GM23338 (cell line): Measurements from ENCODE around the gene RNF19B. TPM values are rescaled to one million over a fixed set of nuclear protein-coding genes. Genes with fewer than 3 reads are reported as not detected.

Experiments used
- ATAC-seq: fragments of 200-7000 bp; cut with Tn5 transposase; 3 replicates; pipeline ENCODE4 v1.9.1; 2020
- DNase-seq: peaks from one replicate; pipeline ENCODE4 v3.0.0-alpha.2; 2015; ENCODE audit warnings: low spot score
- H2AFZ ChIP-seq: fragments of 200-600 bp; sonication (generic); 2 replicates; pipeline ENCODE4 v1.8.0; 2016; ENCODE audit warnings: antibody characterized with exemption, mild to moderate bottlenecking, moderate library complexity
- H3F3A ChIP-seq: fragments of 200-600 bp; sonication (generic); replicated peaks from 2 replicates; pipeline ENCODE4 v1.8.0; 2017; ENCODE audit warnings: antibody characterized with exemption, mixed run types, low read depth
- H3K27ac ChIP-seq: fragments of 200-600 bp; sonication (generic); 2 replicates; pipeline ENCODE4 v1.6.1; 2016; ENCODE audit warnings: low read depth
- H3K27me3 ChIP-seq: fragments of 200-600 bp; sonication (generic); 2 replicates; pipeline ENCODE4 v1.8.0; 2016; ENCODE audit warnings: mild to moderate bottlenecking, mixed run types, moderate library complexity; ENCODE audit not compliant: insufficient read depth
- H3K36me3 ChIP-seq: fragments of 200-600 bp; sonication (generic); 2 replicates; pipeline ENCODE4 v1.8.0; 2016; ENCODE audit warnings: mild to moderate bottlenecking; ENCODE audit not compliant: insufficient read depth
- H3K4me1 ChIP-seq: fragments of 200-600 bp; sonication (generic); 2 replicates; pipeline ENCODE4 v1.8.0; 2016; ENCODE audit warnings: mild to moderate bottlenecking, moderate library complexity; ENCODE audit not compliant: insufficient read depth
- H3K4me2 ChIP-seq: fragments of 200-600 bp; sonication (generic); 2 replicates; pipeline ENCODE4 v1.7.1; 2017; ENCODE audit warnings: mixed run types
- H3K4me3 ChIP-seq: fragments of 200-600 bp; sonication (generic); 2 replicates; pipeline ENCODE4 v1.6.1; 2016; ENCODE audit warnings: mixed run types
- H3K79me2 ChIP-seq: fragments of 200-600 bp; sonication (generic); replicated peaks from 2 replicates; pipeline ENCODE4 v1.8.0; 2017; ENCODE audit warnings: mild to moderate bottlenecking; ENCODE audit not compliant: insufficient read depth
- H3K9me2 ChIP-seq: fragments of 200-600 bp; sonication (generic); 2 replicates; pipeline ENCODE4 v1.8.0; 2017; ENCODE audit not compliant: insufficient read depth
- H4K20me1 ChIP-seq: fragments of 200-600 bp; sonication (generic); replicated peaks from 2 replicates; pipeline ENCODE4 v1.8.0; 2017; ENCODE audit warnings: mild to moderate bottlenecking; ENCODE audit not compliant: insufficient read depth
- H3K27ac Mint-ChIP-seq: 2 replicates; pipeline ENCODE4 v1.8.0; 2020; ENCODE audit warnings: inconsistent platforms, mild to moderate bottlenecking, moderate library complexity, mixed read lengths
- H3K27me3 Mint-ChIP-seq: 3 replicates; pipeline ENCODE4 v1.8.0; 2022; ENCODE audit warnings: low read depth, mild to moderate bottlenecking, moderate library complexity, mixed read lengths, inconsistent platforms; ENCODE audit not compliant: insufficient read depth, poor library complexity
- H3K36me3 Mint-ChIP-seq: 3 replicates; pipeline ENCODE4 v1.8.0; 2021; ENCODE audit warnings: low read depth, mild to moderate bottlenecking, inconsistent platforms, moderate library complexity, mixed read lengths
- H3K4me1 Mint-ChIP-seq: 3 replicates; pipeline ENCODE4 v1.8.0; 2020; ENCODE audit warnings: mild to moderate bottlenecking, inconsistent platforms, mixed read lengths
- H3K4me3 Mint-ChIP-seq: 3 replicates; pipeline ENCODE4 v1.8.0; 2021; ENCODE audit warnings: moderate library complexity, mild to moderate bottlenecking, inconsistent platforms, mixed read lengths
- H3K9me3 Mint-ChIP-seq: 3 replicates; pipeline ENCODE4 v1.8.0; 2020; ENCODE audit warnings: moderate library complexity, mild to moderate bottlenecking, inconsistent platforms, mixed read lengths
- CTCF ChIP-seq, 2 experiments: fragments of 200-600 bp in 1 of 2; sonication (generic) in 1 of 2; conservative IDR thresholded peaks; 2 replicates each; pipeline versions ENCODE4 v1.5.1 to v1.6.1; 2016 to 2017; ENCODE audit warnings: antibody characterized with exemption in 2 of 2, low read depth in 2 of 2, mild to moderate bottlenecking in 2 of 2, moderate library complexity in 1 of 2
- EZH2 ChIP-seq: fragments of 200-600 bp; sonication (generic); IDR thresholded peaks from one replicate; pipeline ENCODE4 v1.8.0; 2017; ENCODE audit warnings: antibody characterized with exemption, mild to moderate bottlenecking, low read depth; ENCODE audit not compliant: unreplicated experiment
- EZH2phosphoT487 ChIP-seq: fragments of 200-600 bp; sonication (generic); IDR thresholded peaks from one replicate; pipeline ENCODE4 v1.8.1; 2018; ENCODE audit warnings: antibody characterized with exemption; ENCODE audit not compliant: unreplicated experiment
- JUNB ChIP-seq: IDR thresholded peaks from one replicate; pipeline ENCODE4 v1.6.1; 2016; ENCODE audit warnings: antibody characterized with exemption; ENCODE audit not compliant: unreplicated experiment
- NANOG ChIP-seq: IDR thresholded peaks from 2 replicates; pipeline ENCODE4 v1.6.1; 2016; ENCODE audit warnings: antibody characterized with exemption, borderline replicate concordance
- POLR2AphosphoS5 ChIP-seq: IDR thresholded peaks from 2 replicates; pipeline ENCODE4 v1.6.1; 2016; ENCODE audit warnings: antibody characterized with exemption, low read depth
- REST ChIP-seq: IDR thresholded peaks from one replicate; pipeline ENCODE4 v1.6.1; 2018; ENCODE audit warnings: antibody characterized with exemption; ENCODE audit not compliant: unreplicated experiment
- STAT1 ChIP-seq: IDR thresholded peaks from one replicate; pipeline ENCODE4 v1.6.1; 2016; ENCODE audit warnings: antibody characterized with exemption; ENCODE audit not compliant: unreplicated experiment
- ZNF114 ChIP-seq: fragments of 250-450 bp; sonication (Bioruptor Pico); IDR thresholded peaks from 2 replicates; pipeline ENCODE4 v1.5.0; 2020; ENCODE audit warnings: mild to moderate bottlenecking, moderate library complexity
- ZNF331 ChIP-seq: fragments of 250-450 bp; sonication (Bioruptor Pico); IDR thresholded peaks from 2 replicates; pipeline ENCODE4 v1.5.0; 2020; ENCODE audit warnings: low read depth, mild to moderate bottlenecking, moderate library complexity
- polyA plus RNA-seq: library from polyadenylated mRNA; unstranded; fragments of >200 nt; fragmentation: Nextera tagmentation; extraction: Ambion mirVana; gene quantifications from 2 replicates; pipeline ENCODE4 v1.2.1, GENCODE V29; 2016
- total RNA-seq: library from RNA; depleted of rRNA; stranded (reverse); fragments of >200 nt; shearing (Covaris generic); gene quantifications from 2 replicates; pipeline ENCODE4 v1.2.3, GENCODE V29; 2014
- TF ChIP-seq, protein P1 (sequence below): IDR thresholded peaks from 2 replicates; pipeline ENCODE4 v1.6.1; 2016; ENCODE audit warnings: antibody characterized with exemption

Gene RNF19B
- total and polyA plus RNA-seq, 2 experiments from 2014 or later = 2.9 to 11.9 TPM

DNA sequence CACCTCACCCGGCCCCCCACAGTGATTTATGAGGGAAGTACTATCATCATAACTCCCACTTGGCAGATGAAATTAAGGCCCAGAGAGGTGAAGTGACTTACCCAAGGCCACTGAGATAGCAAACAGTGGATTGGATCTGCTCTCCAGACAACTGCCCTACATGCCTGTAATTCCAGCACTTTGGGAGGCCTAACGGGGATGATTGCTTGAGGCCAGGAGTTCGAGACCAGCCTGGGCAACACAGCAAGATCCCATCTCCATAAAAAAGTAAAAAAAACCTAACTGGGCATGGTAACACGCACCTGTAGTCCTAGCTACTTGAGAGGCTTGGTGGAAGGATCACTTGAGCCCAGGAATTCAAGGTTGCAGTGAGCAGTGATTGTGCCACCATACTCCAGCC is 14.2 kb upstream of the RNF19B start (continued):
- TF ChIP-seq CTCF (conservative IDR thresholded peaks at IDR 0.05; ENCODE audit: low read depth in 2 of 2) = no peak

GRCh38 chr1:32977546-32978087 is 13.0 kb upstream of the RNF19B start:
- Histone ChIP-seq H3K4me3 (no peak overlapping the region), H3F3A (no peaks in the 10 kb centered on the region), H3K36me3 (no peaks in the 10 kb centered on the region), H3K4me2 (no peak overlapping the region), H4K20me1 (no peaks in the 10 kb centered on the region), H3K4me1 (peaks cover 18% of the 10 kb centered on the region), H3K9me2 (no peaks in the 10 kb centered on the region), H3K27ac (no peak overlapping the region), H3K27me3 (peaks cover 5% of the 10 kb centered on the region), H2AFZ (no peak overlapping the region), H3K79me2 (no peaks in the 10 kb centered on the region)
- Mint-ChIP-seq H3K4me1 (peaks cover 38% of the 10 kb centered on the region), H3K27ac (no peak overlapping the region), H3K9me3 (peaks cover 19% of the 10 kb centered on the region), H3K4me3 (no peak overlapping the region), H3K27me3 (peaks cover 16% of the 10 kb centered on the region), H3K36me3 (peaks cover 13% of the 10 kb centered on the region)
- no peak for ATAC-seq
- no peak for DNase-seq
- TF ChIP-seq ZNF114 (CRISPR knock-in tag) (no peak), EZH2phosphoT487 (no peak), POLR2AphosphoS5 (no peak), NANOG (no peak), JUNB (no peak), STAT1 (no peak), ZNF331 (CRISPR knock-in tag) (no peak), EZH2 (no peak), CTCF (conservative IDR thresholded peaks at IDR 0.05; ENCODE audit: low read depth in 2 of 2) (no peak), REST (no peak)
- TF ChIP-seq, protein P1, sequence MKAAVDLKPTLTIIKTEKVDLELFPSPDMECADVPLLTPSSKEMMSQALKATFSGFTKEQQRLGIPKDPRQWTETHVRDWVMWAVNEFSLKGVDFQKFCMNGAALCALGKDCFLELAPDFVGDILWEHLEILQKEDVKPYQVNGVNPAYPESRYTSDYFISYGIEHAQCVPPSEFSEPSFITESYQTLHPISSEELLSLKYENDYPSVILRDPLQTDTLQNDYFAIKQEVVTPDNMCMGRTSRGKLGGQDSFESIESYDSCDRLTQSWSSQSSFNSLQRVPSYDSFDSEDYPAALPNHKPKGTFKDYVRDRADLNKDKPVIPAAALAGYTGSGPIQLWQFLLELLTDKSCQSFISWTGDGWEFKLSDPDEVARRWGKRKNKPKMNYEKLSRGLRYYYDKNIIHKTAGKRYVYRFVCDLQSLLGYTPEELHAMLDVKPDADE = no peak
